AG04450 (cell line): ENCODE data around the gene CNGA3. TPM values are rescaled to one million over a fixed set of nuclear protein-coding genes. Genes with fewer than 3 reads are reported as not detected.

ENCODE experiments used
- CTCF ChIA-PET: fragments of 300-600, 350-600 bp; formaldehyde crosslinking; extraction: SDS; loops from one replicate; lab custom pipeline; 2022; ENCODE audit warnings: antibody characterized with exemption, inconsistent platforms; lab: Charles Lee
- POLR2A ChIA-PET: fragments of 350-600 bp; formaldehyde crosslinking; extraction: SDS; loops from one replicate; lab custom pipeline; 2021; ENCODE audit warnings: antibody characterized with exemption, inconsistent platforms; lab: Yijun Ruan, JAX
- DNase-seq: peaks from one replicate; pipeline ENCODE4 v3.0.0-alpha.2; 2011; ENCODE audit warnings: low read depth, low spot score
- H3K27ac ChIP-seq: one replicate; pipeline ENCODE4 v1.5.1; 2012; ENCODE audit warnings: low read depth, low read length, control low read depth
- H3K27me3 ChIP-seq: one replicate; pipeline ENCODE4 v1.6.0; 2012; ENCODE audit warnings: low read length; ENCODE audit not compliant: control insufficient read depth, insufficient read depth
- H3K4me3 ChIP-seq: 2 replicates; pipeline ENCODE4 v1.5.1; 2011; ENCODE audit warnings: mild to moderate bottlenecking, low read depth, low read length, control low read depth
- H3K9me3 ChIP-seq: 2 replicates; pipeline ENCODE4 v1.5.1; 2012; ENCODE audit warnings: low read length; ENCODE audit not compliant: control insufficient read depth, insufficient read depth
- polyA plus RNA-seq: library from polyadenylated mRNA; depleted of rRNA; stranded (reverse); fragments of >200 nt; gene quantifications from 2 replicates; pipeline ENCODE4 v1.2.3, GENCODE V29; 2011
- TF ChIP-seq, protein P1 (sequence below): IDR thresholded peaks from 2 replicates; pipeline ENCODE4 v1.5.1; 2011; ENCODE audit warnings: low read depth, low read length, control low read depth, inconsistent platforms

CNGA3 gene
- polyA plus RNA-seq, 1 experiment, result not detected

DNA sequence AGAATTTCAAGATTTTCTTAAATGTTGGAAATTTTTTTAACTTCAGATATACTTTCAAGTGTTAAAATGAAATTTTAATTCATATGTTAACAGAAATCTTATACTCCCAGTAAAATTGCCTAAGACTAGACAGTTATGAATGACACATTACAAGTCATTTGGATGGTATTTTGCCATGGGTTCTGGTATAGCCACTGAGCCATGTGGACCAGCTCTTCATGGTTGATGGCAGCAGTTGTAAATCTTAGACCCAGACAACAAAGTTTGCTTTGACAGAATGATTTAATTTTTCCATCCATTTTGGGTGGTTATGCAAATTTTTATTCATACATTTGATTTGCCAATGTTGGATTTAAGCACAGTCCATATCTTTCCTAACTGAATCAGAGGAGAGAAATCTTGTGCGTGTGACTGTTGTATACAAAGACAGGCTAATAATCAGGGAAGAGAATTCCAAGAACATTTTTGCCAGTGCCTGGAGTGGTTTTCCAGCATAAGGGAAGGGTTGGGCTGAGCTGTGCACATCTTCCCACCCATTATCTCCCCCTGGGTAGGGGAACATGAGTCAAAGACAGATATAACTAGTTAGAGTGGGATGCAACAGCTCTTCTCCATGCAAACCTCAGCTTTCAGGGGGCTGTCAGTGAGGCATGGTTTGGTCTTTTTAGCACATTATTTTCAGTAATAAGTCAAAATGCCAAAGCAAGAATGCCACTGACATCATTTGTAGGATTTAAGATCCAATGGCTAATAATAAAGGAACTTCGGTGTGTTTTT lies 70.3 kb downstream of the CNGA3 start:
- ChIA-PET CTCF (no interaction called here), POLR2A (no interaction called here)
- DNase-seq, result no peak

DNA sequence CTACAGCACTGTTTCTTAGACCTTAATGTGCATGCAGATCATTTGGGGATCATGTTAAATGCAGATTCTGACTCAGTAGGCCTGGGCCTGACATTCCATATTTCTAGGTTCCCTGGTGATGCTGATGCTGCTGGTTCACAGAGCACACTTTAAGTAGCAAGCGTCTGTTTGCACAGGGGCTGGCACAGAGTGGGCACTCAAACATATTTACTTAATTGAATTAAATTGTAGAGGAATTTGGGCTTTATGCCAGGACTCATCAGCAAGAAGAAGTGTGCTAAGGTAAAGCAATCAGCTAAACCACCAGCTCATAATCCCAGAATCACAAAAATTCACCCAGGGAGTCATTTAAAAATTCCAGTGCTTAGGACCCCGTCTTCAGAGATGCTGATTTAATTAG lies 73.3 kb downstream of the CNGA3 start:
- TF ChIP-seq, protein P1, sequence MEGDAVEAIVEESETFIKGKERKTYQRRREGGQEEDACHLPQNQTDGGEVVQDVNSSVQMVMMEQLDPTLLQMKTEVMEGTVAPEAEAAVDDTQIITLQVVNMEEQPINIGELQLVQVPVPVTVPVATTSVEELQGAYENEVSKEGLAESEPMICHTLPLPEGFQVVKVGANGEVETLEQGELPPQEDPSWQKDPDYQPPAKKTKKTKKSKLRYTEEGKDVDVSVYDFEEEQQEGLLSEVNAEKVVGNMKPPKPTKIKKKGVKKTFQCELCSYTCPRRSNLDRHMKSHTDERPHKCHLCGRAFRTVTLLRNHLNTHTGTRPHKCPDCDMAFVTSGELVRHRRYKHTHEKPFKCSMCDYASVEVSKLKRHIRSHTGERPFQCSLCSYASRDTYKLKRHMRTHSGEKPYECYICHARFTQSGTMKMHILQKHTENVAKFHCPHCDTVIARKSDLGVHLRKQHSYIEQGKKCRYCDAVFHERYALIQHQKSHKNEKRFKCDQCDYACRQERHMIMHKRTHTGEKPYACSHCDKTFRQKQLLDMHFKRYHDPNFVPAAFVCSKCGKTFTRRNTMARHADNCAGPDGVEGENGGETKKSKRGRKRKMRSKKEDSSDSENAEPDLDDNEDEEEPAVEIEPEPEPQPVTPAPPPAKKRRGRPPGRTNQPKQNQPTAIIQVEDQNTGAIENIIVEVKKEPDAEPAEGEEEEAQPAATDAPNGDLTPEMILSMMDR, result no peak
- Histone ChIP-seq H3K27ac (no peak overlapping the region), H3K9me3 (peaks cover 3% of the 10 kb centered on the region; the same call in 1 of the 2 replicates), H3K27me3 (peaks cover 5% of the 10 kb centered on the region), H3K4me3 (no peak overlapping the region)
- no peak for DNase-seq
- CTCF ChIA-PET, result interaction anchor here (1.3 kb wide), 1 partner anchor 230 kb away, joined by 3 read pairs; no protein-coding TSS in a partner anchor
- POLR2A ChIA-PET, result no interaction called here

More for the DNA sequence above, 70.3 kb downstream of the CNGA3 start:
- no peak overlapping the region for H3K27ac ChIP-seq
- peaks cover 5% of the 10 kb centered on the region for H3K27me3 ChIP-seq
- TF ChIP-seq, protein P1, result no peak
- H3K9me3 ChIP-seq, result no peaks in the 10 kb centered on the region
- H3K4me3 ChIP-seq, result no peak overlapping the region

DNA sequence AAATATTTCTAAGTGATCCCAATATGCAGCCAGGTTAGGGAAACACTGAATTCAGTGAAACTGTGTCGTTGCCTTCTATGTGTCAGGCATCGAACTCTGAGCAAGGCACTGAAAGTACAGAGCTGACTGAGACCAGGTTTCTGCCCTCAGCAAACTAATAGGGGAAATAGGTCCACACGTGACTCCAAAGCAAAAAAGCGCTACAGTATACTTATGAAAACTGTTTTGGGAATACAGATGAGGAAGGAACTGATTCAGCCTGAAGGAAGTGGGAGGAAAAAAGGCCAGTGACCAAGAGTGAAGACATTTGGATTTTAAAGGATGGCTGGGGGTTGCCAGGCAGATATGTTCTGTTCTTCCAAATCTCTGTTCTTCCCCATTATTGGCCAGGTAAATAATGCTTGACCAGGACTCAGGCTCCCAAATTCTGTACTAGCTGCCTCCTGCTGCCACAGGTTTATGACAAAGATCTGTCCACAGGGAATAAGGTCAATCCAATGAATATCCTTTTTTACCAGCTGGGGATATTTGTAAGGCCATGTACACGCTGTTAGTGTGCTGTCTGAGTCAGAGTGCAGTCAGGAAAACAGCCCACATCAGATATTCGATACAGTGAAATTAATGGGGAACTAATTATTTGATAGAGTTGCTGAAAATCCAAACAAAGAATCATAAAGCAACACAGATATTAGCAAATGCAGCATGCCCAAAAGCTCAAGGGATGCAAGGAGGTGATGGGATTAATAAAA lies 73.9 kb downstream of the CNGA3 start:
- TF ChIP-seq, protein P1, result no peak
- H3K27me3 ChIP-seq, result peaks cover 5% of the 10 kb centered on the region
- POLR2A ChIA-PET, result interaction anchor here (0.6 kb wide), 1 partner anchor 723 kb away, joined by 10 read pairs; no protein-coding TSS in a partner anchor
- no peak overlapping the region for H3K4me3 ChIP-seq
- peaks cover 3% of the 10 kb centered on the region; the same call in 1 of the 2 replicates for H3K9me3 ChIP-seq
- CTCF ChIA-PET, result interaction anchor here (1.3 kb wide), 1 partner anchor 229 kb away, joined by 3 read pairs; no protein-coding TSS in a partner anchor
- no peak overlapping the region for H3K27ac ChIP-seq
- no peak for DNase-seq

DNA sequence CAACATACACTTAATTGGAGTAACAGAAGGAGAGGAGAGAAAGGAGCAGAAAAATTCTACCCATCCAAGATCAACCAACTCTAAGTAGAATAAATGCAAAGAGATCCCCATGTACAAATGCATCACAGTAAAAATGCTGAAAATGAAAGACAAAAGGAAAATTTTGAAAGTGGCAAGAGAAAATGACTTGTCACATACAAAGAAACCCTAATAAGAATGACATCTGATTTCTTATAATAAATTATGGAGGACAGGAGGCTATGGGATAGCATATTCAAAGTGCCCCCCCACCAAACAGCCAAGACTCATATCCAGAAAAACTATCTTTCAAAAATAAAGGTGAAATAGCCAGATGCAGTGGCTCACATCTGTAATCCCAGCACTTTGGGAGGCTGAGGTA lies 76.2 kb downstream of the CNGA3 start:
- ChIA-PET POLR2A (no interaction called here), CTCF (no interaction called here)
- Histone ChIP-seq H3K27me3 (peaks cover 2% of the 10 kb centered on the region), H3K27ac (no peak overlapping the region), H3K9me3 (peaks cover 3% of the 10 kb centered on the region; the same call in 1 of the 2 replicates), H3K4me3 (no peak overlapping the region)
- DNase-seq, result no peak
- TF ChIP-seq, protein P1, result no peak
